HG03196 (cell line): ENCODE results near the gene PLCB3.
"Not testable (repeated sequence)": the region's sequence is repeated elsewhere in the genome, so short reads cannot be mapped to it uniquely, and the experiment has no call there.

Source experiments
- ATAC-seq: cut with Tn5 transposase; IDR thresholded peaks from one replicate; pipeline ENCODE4 v1.9.1; 2021; ENCODE audit not compliant: unreplicated experiment

The PLCB3 gene

DNA sequence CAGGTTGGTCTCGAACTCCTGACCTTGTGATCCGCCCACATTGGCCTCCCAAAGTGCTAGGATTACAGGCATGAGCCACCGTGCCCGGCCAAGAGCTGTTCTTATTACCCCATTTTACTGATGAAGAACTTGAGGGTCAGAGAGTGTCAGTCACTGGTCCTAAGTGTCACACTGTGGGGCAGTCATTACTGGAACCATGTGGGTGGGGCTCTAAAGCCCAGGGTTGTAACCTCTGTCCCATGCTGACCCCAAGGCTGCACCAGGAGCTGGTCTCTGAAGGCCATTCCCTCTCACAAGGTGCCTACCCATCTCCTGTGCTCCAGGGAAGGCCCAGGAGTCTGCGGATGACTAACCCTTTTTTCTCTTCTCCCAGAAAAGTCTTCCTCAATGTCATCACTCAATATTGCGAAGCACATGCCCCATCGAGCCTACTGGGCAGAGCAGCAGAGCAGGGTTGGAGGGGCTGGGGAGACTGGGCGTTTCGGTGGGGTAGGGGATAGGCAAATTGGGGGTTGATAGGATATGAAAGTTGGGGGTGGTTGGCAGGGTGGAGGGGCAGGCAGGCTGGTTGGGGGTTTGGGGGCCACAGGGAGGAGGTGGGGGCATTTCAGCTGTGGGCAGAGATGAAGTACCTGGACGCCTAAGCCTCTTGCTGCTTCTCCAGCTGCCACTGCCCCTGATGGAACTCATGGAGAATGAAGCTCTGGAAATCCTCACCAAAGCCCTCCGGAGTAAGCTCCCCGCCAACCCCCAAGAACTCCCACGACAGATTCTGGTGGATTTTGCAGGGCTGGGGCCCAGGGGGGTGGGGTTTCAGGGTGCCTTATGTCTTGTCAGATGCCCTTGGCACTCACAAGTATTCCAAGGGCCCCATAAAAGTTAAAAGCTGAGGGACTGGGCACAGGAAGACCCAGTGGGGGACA is 52.0 kb downstream of the PLCB3 start:
- no peak for ATAC-seq

DNA sequence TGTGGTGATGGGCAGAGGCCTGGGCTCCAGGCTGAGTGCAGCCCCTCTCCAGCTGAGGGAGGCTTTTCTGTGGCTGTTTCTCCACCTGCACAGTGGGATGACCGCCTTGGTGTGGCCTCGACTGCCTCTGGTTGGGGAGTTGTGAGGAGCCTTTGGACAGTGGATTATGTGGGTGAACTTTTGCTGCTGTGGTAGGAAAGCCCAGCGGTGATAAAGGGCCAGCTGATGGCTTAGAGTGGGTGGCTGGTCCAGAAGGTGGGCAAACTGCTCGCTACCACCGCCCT is 52.6 kb downstream of the PLCB3 start:
- no peak for ATAC-seq

- ATAC-seq = peak; percentile 32
Observed at GRCh38 chr11:64304316-64305072, 53.2 kb downstream of the PLCB3 start.

DNA sequence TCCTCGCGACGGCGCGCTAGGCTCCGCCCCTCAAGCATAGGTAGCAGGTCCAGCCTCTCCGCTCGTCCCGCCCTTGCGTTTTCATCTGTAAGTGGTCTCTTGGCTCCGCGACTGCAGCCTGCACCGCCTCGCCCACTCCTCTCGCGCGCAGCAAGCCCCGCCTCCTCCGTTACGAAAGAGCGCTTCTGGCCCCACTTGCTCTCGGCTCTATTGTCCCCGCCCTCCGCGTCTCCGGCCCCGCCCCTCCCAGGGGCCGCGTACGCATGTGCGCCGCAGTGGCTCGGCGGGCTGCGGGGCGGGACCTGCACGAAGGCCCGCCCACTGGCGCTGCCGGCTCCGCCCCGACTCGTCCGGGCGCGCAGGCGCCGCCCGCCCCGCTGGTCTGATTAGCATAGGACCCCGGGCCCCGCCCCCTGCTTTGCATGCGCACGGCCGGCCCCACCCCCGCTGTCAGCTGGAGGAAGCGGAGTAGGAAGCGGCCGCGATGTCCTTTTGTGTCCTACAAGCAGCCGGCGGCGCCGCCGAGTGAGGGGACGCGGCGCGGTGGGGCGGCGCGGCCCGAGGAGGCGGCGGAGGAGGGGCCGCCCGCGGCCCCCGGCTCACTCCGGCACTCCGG is 53.9 kb downstream of the PLCB3 start, which contains the start of gene ESRRA:
ESRRA (plus strand) TSS at position 450 of the 616 bp plus-strand sequence. CDS start 1,656 bp downstream, outside the sequence.
- ATAC-seq = peak; percentile 66

DNA sequence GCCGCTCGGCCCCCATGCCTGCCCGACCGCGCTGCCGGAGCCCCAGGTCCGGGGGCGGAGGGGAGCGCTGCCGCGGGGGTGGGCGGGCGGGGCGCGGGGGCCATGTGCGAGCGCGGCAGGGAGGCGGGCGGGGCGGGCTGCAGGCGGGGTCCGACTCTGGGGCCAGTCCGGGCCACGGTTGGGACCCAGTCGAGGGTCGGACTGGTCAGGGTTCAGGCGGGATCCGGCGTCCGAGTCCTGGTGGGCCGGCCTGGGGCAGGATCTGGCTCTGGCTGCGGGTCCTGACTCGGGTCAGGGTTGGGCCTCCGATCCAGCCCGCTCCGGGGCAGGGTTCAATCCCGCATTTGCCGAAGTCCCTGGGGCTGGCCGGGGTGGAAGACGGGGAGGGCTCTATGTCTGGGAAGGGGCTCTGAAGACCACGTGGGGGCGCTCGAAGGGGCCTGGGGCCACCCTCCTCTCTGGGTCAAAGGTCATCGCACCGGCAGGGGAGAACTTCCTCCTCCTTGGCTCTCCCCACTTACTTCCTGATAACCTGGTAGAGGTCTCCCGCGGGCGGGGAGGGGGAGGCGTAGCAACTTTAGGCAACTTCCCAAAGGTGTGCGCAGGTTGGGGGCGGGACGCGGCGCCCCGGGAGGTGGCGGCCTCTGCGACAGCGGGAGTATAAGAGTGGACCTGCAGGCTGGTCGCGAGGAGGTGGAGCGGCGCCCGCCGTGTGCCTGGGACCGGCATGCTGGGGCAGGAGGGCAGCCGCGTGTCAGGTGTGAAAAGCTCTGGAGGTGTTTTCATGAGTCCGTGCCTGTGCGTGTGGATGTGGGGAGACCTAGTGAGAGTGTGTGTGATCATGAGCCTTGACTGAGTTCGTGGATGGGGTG is 54.6 kb downstream of the PLCB3 start:
- ATAC-seq = peak; percentile 32

DNA sequence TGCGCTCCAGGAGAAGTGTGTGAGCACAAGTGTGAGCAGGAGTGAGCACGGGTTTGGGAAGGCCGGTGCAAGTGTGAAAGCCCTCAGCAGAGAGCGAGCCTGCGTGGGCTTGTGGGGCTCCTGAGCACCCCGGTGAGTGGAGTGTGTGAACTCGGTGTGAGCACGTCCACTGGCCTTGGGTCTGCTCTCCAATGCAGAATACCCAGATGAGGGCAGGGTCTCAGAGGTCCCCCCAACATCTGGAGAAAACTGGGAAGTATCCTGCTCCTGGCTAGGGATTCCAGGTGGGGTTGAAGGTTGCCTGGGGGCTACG is 55.2 kb downstream of the PLCB3 start:
- no peak for ATAC-seq

GRCh38 chr11:64306876-64307622 is 55.7 kb downstream of the PLCB3 start:
- no peak for ATAC-seq

DNA sequence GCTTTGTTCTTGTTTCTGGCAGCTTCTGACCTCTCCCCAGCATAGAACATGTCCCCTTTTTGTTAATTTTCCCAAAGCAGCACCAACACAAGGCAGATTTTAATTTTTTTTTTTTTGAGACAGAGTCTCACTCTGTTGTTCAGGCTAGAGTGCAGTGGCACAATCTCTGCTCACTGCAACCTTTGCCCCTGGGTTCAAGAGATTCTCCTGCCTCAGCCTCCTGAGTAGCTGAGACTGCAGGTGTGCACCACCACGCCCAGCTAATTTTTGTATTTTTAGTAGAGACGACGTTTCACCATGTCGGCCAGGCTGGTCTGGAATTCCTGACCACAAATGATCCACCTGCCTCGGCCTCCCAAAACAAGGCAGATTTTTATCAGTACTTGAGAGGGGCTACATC is 56.5 kb downstream of the PLCB3 start:
- not testable (repeated sequence) for ATAC-seq

- no peak for ATAC-seq
Observed at GRCh38 chr11:64312947-64313346, 61.6 kb downstream of the PLCB3 start.

GRCh38 chr11:64313491-64314145 is 62.3 kb downstream of the PLCB3 start:
- no peak for ATAC-seq

GRCh38 chr11:64314146-64314804 is 62.9 kb downstream of the PLCB3 start:
- no peak for ATAC-seq

DNA sequence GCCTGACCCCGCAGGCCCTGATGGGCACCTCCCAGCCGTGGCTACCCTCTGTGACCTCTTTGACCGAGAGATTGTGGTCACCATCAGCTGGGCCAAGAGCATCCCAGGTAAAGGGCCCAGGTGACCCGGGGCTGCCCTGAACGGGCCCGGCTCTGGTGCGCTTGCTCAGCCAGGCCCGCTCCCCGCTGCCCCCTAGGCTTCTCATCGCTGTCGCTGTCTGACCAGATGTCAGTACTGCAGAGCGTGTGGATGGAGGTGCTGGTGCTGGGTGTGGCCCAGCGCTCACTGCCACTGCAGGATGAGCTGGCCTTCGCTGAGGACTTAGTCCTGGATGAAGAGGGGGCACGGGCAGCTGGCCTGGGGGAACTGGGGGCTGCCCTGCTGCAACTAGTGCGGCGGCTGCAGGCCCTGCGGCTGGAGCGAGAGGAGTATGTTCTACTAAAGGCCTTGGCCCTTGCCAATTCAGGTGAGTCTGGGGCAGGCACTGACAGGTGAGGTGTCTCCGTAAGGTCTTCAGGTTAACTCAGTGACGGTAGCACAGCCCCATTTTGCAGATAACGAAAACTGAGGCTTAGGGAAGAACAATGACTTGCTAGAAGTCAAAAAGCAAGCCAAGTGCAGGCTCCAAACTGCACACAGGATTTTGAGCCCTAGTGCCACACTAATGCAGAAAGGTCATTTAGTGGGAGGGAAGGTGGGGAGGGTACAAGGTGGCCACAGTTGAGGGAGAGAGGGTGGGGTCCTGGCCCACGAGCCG is 63.7 kb downstream of the PLCB3 start:
- ATAC-seq = no peak

DNA sequence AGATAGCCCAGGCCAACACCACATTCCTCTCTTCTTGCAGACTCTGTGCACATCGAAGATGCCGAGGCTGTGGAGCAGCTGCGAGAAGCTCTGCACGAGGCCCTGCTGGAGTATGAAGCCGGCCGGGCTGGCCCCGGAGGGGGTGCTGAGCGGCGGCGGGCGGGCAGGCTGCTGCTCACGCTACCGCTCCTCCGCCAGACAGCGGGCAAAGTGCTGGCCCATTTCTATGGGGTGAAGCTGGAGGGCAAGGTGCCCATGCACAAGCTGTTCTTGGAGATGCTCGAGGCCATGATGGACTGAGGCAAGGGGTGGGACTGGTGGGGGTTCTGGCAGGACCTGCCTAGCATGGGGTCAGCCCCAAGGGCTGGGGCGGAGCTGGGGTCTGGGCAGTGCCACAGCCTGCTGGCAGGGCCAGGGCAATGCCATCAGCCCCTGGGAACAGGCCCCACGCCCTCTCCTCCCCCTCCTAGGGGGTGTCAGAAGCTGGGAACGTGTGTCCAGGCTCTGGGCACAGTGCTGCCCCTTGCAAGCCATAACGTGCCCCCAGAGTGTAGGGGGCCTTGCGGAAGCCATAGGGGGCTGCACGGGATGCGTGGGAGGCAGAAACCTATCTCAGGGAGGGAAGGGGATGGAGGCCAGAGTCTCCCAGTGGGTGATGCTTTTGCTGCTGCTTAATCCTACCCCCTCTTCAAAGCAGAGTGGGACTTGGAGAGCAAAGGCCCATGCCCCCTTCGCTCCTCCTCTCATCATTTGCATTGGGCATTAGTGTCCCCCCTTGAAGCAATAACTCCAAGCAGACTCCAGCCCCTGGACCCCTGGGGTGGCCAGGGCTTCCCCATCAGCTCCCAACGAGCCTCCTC is 64.6 kb downstream of the PLCB3 start:
- ATAC-seq = not testable (repeated sequence)

DNA sequence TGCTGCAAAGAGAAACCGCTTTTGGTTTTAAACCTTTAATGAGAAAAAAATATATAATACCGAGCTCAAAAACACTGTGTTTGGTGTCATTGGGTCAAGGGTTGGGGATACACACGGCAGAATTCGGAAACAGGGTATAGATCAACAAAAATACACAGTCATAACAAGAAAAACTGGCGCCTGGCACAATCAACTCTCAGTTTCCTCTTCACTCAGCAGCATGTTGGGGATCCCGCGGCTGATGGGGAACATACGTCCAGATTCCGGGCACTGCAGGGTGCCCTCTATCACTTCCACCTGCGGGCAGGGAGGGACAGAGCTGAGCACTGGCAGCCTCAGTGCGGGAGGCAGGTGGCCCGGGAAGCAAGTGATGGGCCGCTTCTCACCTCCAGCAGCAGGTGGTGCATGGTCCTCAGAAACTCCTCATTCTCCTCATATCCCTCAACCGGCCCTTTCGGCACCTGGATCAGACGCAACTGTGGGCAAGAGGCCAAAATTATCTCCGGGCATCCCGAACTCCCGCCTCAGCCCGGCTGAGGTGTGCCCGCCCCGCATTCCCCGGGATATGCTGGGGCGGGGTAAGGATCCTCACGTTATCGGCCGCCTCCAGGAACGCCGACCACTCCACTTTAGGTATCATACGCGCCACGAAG is 65.5 kb downstream of the PLCB3 start:
- no peak for ATAC-seq

GRCh38 chr11:64317325-64317960 is 66.1 kb downstream of the PLCB3 start, which contains the start of gene TRMT112:
Gene TRMT112 (minus strand): TSS chr11:64317559. CDS start chr11:64317526, 33 bp downstream.
- ATAC-seq = peak; percentile 47
